ENCODE data around the gene AP3S1. TPM values are rescaled to one million over a fixed set of nuclear protein-coding genes. Genes with fewer than 3 reads are reported as not detected.

AP3S1 gene
- total RNA-seq, 1 donor from 2014 or later = 56.0 TPM

- H3K36me3 Mint-ChIP-seq = peaks cover 13% of the 10 kb centered on the region
- peak overlapping the region; percentile 13 for H3K27ac Mint-ChIP-seq
- peaks cover 16% of the 10 kb centered on the region for H3K9me3 Mint-ChIP-seq
- DNase-seq (ENCODE audit: low spot score in 2 of 2, unreplicated experiment in 2 of 2) = no peak
- no peak overlapping the region for H3K4me3 Mint-ChIP-seq
- H3K4me1 Mint-ChIP-seq = peaks cover 16% of the 10 kb centered on the region
- no peaks in the 10 kb centered on the region for H3K27me3 Mint-ChIP-seq (ENCODE audit: low read depth)
- TF ChIP-seq, protein P1, sequence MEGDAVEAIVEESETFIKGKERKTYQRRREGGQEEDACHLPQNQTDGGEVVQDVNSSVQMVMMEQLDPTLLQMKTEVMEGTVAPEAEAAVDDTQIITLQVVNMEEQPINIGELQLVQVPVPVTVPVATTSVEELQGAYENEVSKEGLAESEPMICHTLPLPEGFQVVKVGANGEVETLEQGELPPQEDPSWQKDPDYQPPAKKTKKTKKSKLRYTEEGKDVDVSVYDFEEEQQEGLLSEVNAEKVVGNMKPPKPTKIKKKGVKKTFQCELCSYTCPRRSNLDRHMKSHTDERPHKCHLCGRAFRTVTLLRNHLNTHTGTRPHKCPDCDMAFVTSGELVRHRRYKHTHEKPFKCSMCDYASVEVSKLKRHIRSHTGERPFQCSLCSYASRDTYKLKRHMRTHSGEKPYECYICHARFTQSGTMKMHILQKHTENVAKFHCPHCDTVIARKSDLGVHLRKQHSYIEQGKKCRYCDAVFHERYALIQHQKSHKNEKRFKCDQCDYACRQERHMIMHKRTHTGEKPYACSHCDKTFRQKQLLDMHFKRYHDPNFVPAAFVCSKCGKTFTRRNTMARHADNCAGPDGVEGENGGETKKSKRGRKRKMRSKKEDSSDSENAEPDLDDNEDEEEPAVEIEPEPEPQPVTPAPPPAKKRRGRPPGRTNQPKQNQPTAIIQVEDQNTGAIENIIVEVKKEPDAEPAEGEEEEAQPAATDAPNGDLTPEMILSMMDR (IDR thresholded peaks at IDR 0.05; ENCODE audit: unreplicated experiment) = no peak
These were observed 15.3 kb downstream of the AP3S1 start for GRCh38 chr5:115857057-115857479.

GRCh38 chr5:115857626-115858349 is 16.1 kb downstream of the AP3S1 start:
- Mint-ChIP-seq H3K4me3 (no peak overlapping the region), H3K4me1 (peaks cover 16% of the 10 kb centered on the region), H3K36me3 (peaks cover 13% of the 10 kb centered on the region), H3K27me3 (ENCODE audit: low read depth) (no peaks in the 10 kb centered on the region), H3K27ac (peak overlapping the region; percentile 53), H3K9me3 (peaks cover 16% of the 10 kb centered on the region)
- TF ChIP-seq, protein P1 (IDR thresholded peaks at IDR 0.05; ENCODE audit: unreplicated experiment) = no peak
- no peak for DNase-seq (ENCODE audit: low spot score in 2 of 2, unreplicated experiment in 2 of 2)

- H3K27me3 Mint-ChIP-seq (ENCODE audit: low read depth) = no peaks in the 10 kb centered on the region
- H3K36me3 Mint-ChIP-seq = peaks cover 9% of the 10 kb centered on the region
- H3K27ac Mint-ChIP-seq = no peak overlapping the region
- TF ChIP-seq, protein P1 (IDR thresholded peaks at IDR 0.05; ENCODE audit: unreplicated experiment) = no peak
- H3K4me1 Mint-ChIP-seq = peaks cover 16% of the 10 kb centered on the region
- H3K9me3 Mint-ChIP-seq = peaks cover 11% of the 10 kb centered on the region
- no peak for DNase-seq (ENCODE audit: low spot score in 2 of 2, unreplicated experiment in 2 of 2)
- no peak overlapping the region for H3K4me3 Mint-ChIP-seq
These were observed 16.7 kb downstream of the AP3S1 start for GRCh38 chr5:115858396-115858795.

DNA sequence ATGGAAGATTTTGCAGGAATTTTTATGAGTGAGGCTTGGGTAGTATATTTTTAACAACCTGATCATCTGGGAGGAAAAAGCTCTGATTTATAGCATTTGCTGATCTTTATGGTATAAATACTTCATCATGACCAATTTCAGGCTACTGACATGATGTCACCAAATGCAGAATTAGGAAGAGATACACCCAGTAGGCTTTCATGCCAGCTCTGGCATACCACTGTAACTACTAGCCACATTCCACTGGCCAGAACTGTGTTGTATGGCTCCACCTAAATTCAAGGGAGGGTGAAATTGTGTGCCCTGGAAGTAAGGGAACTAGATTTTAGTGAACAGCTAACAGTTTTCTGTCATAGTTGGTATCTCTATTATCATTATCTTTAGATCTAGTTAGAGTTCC is 17.6 kb downstream of the AP3S1 start:
- H3K36me3 Mint-ChIP-seq = peaks cover 5% of the 10 kb centered on the region
- peaks cover 16% of the 10 kb centered on the region for H3K4me1 Mint-ChIP-seq
- H3K4me3 Mint-ChIP-seq = no peak overlapping the region
- H3K9me3 Mint-ChIP-seq = peaks cover 13% of the 10 kb centered on the region
- H3K27ac Mint-ChIP-seq = no peak overlapping the region
- DNase-seq (ENCODE audit: low spot score in 2 of 2, unreplicated experiment in 2 of 2) = no peak
- H3K27me3 Mint-ChIP-seq (ENCODE audit: low read depth) = no peaks in the 10 kb centered on the region
- TF ChIP-seq, protein P1 (IDR thresholded peaks at IDR 0.05; ENCODE audit: unreplicated experiment) = no peak

- Mint-ChIP-seq H3K36me3 (peaks cover 14% of the 10 kb centered on the region), H3K27me3 (ENCODE audit: low read depth) (no peaks in the 10 kb centered on the region), H3K27ac (no peak overlapping the region), H3K9me3 (peaks cover 9% of the 10 kb centered on the region), H3K4me1 (peaks cover 5% of the 10 kb centered on the region), H3K4me3 (no peak overlapping the region)
- TF ChIP-seq, protein P1 (IDR thresholded peaks at IDR 0.05; ENCODE audit: unreplicated experiment) = no peak
- no peak for DNase-seq (ENCODE audit: low spot score in 2 of 2, unreplicated experiment in 2 of 2)
These were observed 27.6 kb downstream of the AP3S1 start for GRCh38 chr5:115869256-115869795.
